HEK293 (cell line): ENCODE results near the gene HIRIP3.

ENCODE experiments used
- HOXD13 ChIP-seq: sonication (generic); formaldehyde crosslinking; IDR thresholded peaks from 2 replicates; pipeline ENCODE4 v1.8.0; 2022; ENCODE audit warnings: missing genetic modification reagents, borderline replicate concordance
- ZNF292 ChIP-seq: fragments of 450-650 bp; formaldehyde crosslinking; IDR thresholded peaks from 2 replicates; pipeline ENCODE4 v1.5.1; 2016; ENCODE audit warnings: low read depth, missing biosample characterization, missing genetic modification characterization, borderline replicate concordance
- ZNF354C ChIP-seq: fragments of 450-650 bp; formaldehyde crosslinking; IDR thresholded peaks from 2 replicates; pipeline ENCODE4 v1.5.1; 2016; ENCODE audit warnings: missing biosample characterization, missing genetic modification characterization, low read depth, borderline replicate concordance
- ZNF426 ChIP-seq: fragments of 450-650 bp; formaldehyde crosslinking; IDR thresholded peaks from 2 replicates; pipeline ENCODE4 v1.5.1; 2017; ENCODE audit warnings: missing biosample characterization, missing genetic modification characterization, mild to moderate bottlenecking, inconsistent platforms, moderate library complexity
- ZNF677 ChIP-seq: fragments of 450-650 bp; IDR thresholded peaks from 2 replicates; pipeline ENCODE4 v1.5.0; 2018; ENCODE audit warnings: missing biosample characterization, mild to moderate bottlenecking, missing genetic modification characterization, moderate library complexity
- ZNF792 ChIP-seq: fragments of 450-650 bp; formaldehyde crosslinking; IDR thresholded peaks from 2 replicates; pipeline ENCODE4 v1.5.1; 2016; ENCODE audit warnings: missing biosample characterization, missing genetic modification characterization
- ZSCAN23 ChIP-seq: fragments of 450-650 bp; formaldehyde crosslinking; IDR thresholded peaks from 2 replicates; pipeline ENCODE4 v1.5.1; 2016; ENCODE audit warnings: missing biosample characterization, missing genetic modification characterization
- TF ChIP-seq, protein P1 (sequence below): fragments of 450-650 bp; formaldehyde crosslinking; IDR thresholded peaks from 2 replicates; pipeline ENCODE4 v1.5.1; 2016; ENCODE audit warnings: missing biosample characterization, missing genetic modification characterization
- TF ChIP-seq, protein P2 (sequence below): fragments of 450-650 bp; IDR thresholded peaks from 2 replicates; pipeline ENCODE4 v1.5.1; 2018; ENCODE audit warnings: missing biosample characterization, mild to moderate bottlenecking, missing genetic modification characterization
- TF ChIP-seq, protein P3 (sequence below): fragments of 450-650 bp; formaldehyde crosslinking; IDR thresholded peaks from 2 replicates; pipeline ENCODE4 v1.5.1; 2016; ENCODE audit warnings: missing biosample characterization, missing genetic modification characterization

HIRIP3 gene

GRCh38 chr16:29943846-29944799 is 51.3 kb downstream of the HIRIP3 start (continued):
- TF ChIP-seq, protein P1, sequence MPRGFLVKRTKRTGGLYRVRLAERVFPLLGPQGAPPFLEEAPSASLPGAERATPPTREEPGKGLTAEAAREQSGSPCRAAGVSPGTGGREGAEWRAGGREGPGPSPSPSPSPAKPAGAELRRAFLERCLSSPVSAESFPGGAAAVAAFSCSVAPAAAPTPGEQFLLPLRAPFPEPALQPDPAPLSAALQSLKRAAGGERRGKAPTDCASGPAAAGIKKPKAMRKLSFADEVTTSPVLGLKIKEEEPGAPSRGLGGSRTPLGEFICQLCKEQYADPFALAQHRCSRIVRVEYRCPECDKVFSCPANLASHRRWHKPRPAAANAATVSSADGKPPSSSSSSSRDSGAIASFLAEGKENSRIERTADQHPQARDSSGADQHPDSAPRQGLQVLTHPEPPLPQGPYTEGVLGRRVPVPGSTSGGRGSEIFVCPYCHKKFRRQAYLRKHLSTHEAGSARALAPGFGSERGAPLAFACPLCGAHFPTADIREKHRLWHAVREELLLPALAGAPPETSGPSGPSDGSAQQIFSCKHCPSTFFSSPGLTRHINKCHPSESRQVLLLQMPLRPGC (tag by site-specific recombination), result peak; percentile 97
- TF ChIP-seq, protein P2, sequence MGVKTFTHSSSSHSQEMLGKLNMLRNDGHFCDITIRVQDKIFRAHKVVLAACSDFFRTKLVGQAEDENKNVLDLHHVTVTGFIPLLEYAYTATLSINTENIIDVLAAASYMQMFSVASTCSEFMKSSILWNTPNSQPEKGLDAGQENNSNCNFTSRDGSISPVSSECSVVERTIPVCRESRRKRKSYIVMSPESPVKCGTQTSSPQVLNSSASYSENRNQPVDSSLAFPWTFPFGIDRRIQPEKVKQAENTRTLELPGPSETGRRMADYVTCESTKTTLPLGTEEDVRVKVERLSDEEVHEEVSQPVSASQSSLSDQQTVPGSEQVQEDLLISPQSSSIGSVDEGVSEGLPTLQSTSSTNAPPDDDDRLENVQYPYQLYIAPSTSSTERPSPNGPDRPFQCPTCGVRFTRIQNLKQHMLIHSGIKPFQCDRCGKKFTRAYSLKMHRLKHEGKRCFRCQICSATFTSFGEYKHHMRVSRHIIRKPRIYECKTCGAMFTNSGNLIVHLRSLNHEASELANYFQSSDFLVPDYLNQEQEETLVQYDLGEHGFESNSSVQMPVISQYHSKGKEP, result peak; percentile 95
- no peak for TF ChIP-seq ZNF354C
- TF ChIP-seq HOXD13, result peak; percentile 80; the same call in 1 of the 2 replicates
- TF ChIP-seq, protein P3, sequence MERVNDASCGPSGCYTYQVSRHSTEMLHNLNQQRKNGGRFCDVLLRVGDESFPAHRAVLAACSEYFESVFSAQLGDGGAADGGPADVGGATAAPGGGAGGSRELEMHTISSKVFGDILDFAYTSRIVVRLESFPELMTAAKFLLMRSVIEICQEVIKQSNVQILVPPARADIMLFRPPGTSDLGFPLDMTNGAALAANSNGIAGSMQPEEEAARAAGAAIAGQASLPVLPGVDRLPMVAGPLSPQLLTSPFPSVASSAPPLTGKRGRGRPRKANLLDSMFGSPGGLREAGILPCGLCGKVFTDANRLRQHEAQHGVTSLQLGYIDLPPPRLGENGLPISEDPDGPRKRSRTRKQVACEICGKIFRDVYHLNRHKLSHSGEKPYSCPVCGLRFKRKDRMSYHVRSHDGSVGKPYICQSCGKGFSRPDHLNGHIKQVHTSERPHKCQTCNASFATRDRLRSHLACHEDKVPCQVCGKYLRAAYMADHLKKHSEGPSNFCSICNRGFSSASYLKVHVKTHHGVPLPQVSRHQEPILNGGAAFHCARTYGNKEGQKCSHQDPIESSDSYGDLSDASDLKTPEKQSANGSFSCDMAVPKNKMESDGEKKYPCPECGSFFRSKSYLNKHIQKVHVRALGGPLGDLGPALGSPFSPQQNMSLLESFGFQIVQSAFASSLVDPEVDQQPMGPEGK (tag by site-specific recombination), result peak; percentile 86
- no peak for TF ChIP-seq ZNF426 (tag by site-specific recombination)
- TF ChIP-seq ZSCAN23 (tag by site-specific recombination), result peak; percentile 63; the same call in 1 of the 2 replicates
- TF ChIP-seq ZNF677 (tag by site-specific recombination), result no peak
- 0 out of 2 replicates have a peak, but pooled peaks have one; percentile 42 for TF ChIP-seq ZNF792 (tag by site-specific recombination)
- TF ChIP-seq ZNF292, result no peak
- TF ChIP-seq, all 188 proteins: peak for 70
